ENCODE measurements around the gene SF3B2. TPM values are rescaled to one million over a fixed set of nuclear protein-coding genes. Genes with fewer than 3 reads are reported as not detected.

SF3B2 gene
- total RNA-seq, 4 donors from 2014 or later, result 92.9 to 186 (median 124) TPM

DNA sequence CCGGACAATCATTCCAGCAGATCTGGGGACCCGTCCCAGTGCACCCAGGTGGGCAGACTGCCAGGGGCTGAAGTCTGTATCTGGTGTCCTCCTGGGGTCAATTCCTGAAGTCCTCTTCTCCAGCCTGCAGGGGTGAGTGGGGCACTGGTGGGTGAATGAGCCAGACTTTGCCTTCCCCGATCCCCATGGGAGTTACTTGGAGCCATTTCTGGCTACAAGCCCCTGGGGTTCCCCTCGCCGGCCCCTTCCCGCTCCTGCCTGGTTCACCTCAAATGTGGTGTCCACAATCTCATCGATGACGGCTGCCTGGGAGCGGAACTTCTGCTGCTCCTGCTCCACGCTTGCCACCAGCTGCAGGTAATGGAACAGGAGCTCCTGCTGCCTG, 35.4 kb upstream of the SF3B2 start:
- Histone ChIP-seq H3K27me3 (peaks cover 9 to 13% (median 13%) of the 10 kb centered on the region in 3 donors), H3K9me3 (no peaks in the 10 kb centered on the region), H3K27ac (peak overlapping the region in 1 of 4 donors; percentile 69), H3K4me1 (peaks cover 9 to 15% of the 10 kb centered on the region in 2 donors), H3K36me3 (no peaks in the 10 kb centered on the region), H3K4me3 (no peak overlapping the region)
- intact Hi-C loops (cut with DNase I; ENCODE audit: low total_unique reads), result no loop called here
- ATAC-seq, result no peak
- in situ Hi-C loops (cut with MboI; ENCODE audit: low sequenced_read_pairs in 4 of 4), result no loop called here
- TF ChIP-seq POLR2A (IDR thresholded peaks at IDR 0.05), result no peak
- TF ChIP-seq, protein P1, sequence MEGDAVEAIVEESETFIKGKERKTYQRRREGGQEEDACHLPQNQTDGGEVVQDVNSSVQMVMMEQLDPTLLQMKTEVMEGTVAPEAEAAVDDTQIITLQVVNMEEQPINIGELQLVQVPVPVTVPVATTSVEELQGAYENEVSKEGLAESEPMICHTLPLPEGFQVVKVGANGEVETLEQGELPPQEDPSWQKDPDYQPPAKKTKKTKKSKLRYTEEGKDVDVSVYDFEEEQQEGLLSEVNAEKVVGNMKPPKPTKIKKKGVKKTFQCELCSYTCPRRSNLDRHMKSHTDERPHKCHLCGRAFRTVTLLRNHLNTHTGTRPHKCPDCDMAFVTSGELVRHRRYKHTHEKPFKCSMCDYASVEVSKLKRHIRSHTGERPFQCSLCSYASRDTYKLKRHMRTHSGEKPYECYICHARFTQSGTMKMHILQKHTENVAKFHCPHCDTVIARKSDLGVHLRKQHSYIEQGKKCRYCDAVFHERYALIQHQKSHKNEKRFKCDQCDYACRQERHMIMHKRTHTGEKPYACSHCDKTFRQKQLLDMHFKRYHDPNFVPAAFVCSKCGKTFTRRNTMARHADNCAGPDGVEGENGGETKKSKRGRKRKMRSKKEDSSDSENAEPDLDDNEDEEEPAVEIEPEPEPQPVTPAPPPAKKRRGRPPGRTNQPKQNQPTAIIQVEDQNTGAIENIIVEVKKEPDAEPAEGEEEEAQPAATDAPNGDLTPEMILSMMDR (IDR thresholded peaks at IDR 0.05 in 4 of 5, conservative IDR thresholded peaks at IDR 0.05 in 1 of 5), result no peak
- no peak for DNase-seq

DNA sequence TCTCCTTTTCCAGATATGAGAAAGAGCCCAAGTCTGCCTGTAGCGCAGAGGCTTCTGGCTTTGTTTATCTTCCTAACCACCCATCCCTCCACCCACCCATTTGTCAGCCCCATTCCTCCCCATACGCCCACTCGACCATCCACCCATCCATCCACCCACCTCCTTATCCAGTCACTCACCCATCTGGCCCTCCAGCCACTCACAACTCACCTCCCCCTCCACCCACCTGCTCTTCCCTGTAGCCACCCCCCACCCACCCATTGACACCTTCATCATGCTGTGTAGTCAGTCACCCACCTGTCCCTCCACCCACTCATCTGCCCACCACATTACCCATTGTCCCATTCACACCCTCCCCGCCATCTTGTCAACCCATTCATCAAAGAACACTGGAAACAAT, 34.8 kb upstream of the SF3B2 start:
- DNase-seq (no peak), ATAC-seq (no peak)
- no peaks in the 10 kb centered on the region for H3K36me3 ChIP-seq
- in situ Hi-C loops (cut with MboI; ENCODE audit: low sequenced_read_pairs in 4 of 4) (no loop called here), intact Hi-C loops (cut with DNase I; ENCODE audit: low total_unique reads) (no loop called here)
- peaks cover 7 to 9% (median 8%) of the 10 kb centered on the region in 3 donors for H3K27me3 ChIP-seq
- no peak for TF ChIP-seq POLR2A (IDR thresholded peaks at IDR 0.05)
- TF ChIP-seq, protein P1 (IDR thresholded peaks at IDR 0.05 in 4 of 5, conservative IDR thresholded peaks at IDR 0.05 in 1 of 5), result no peak
- peaks cover 9 to 15% of the 10 kb centered on the region in 2 donors for H3K4me1 ChIP-seq
- H3K27ac ChIP-seq, result no peak overlapping the region
- no peaks in the 10 kb centered on the region for H3K9me3 ChIP-seq
- no peak overlapping the region for H3K4me3 ChIP-seq

DNA sequence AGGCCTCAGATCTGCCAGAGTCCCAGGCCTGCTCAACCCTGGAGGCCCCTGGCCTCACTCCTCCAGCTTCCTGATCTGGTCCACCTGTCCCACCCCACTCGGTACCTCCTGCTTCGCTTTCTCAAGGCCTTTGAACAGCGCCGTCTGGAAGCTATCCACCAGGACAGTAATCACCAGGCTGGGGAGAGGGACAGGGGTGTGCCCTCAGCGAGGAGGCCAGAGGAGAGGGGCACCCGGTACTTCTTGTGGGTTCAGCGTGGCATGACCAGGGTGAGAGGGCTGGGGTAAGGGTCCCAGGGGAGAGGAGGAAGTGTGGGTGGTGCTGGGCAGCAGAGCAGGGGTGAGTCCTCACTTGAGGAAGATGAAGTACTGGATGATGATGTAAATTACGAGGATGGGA, 32.0 kb upstream of the SF3B2 start:
- intact Hi-C loops (cut with DNase I; ENCODE audit: low total_unique reads), result no loop called here
- Histone ChIP-seq H3K27me3 (no peaks in the 10 kb centered on the region), H3K27ac (no peak overlapping the region), H3K9me3 (no peaks in the 10 kb centered on the region), H3K36me3 (no peaks in the 10 kb centered on the region), H3K4me3 (no peak overlapping the region), H3K4me1 (peaks cover 9% of the 10 kb centered on the region in 2 donors)
- ATAC-seq, result no peak
- no peak for TF ChIP-seq POLR2A (IDR thresholded peaks at IDR 0.05)
- TF ChIP-seq, protein P1 (IDR thresholded peaks at IDR 0.05 in 4 of 5, conservative IDR thresholded peaks at IDR 0.05 in 1 of 5), result no peak
- in situ Hi-C loops (cut with MboI; ENCODE audit: low sequenced_read_pairs in 4 of 4), result no loop called here
- no peak for DNase-seq

DNA sequence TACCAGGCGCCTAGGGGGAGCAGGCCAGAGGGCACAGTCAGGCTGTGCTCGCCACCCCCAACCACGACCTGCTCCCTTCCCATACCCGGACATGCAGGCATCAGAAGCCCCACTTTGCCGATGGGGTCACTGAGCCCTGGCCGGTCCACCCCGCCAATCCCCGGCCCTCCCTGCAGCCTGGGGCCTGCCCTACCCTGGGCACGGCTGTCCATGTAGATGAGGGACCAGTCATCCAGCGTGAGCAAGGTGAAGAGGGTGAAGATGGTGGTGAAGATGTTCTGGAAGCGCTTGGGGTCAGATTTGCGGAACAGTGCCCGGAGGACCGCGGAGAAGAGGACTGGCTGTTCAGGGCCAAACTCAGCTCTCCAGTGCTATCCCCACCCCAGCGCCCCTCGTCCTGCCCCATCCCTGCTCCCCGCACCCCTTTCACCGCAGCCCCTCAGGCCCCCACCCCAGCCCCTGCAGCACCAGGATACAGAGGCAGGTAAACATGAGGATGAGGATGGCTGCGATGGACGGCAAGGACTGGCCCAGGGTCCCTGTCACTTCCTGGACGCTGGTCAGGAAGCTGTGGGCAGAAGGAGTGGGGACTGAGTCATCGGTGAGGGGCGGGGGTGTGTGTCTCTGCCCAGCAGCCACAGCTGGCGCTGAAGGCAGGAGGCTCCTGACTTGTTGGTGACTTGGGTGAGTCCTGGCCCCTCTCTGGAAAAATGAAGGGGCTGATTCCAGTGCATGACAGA, 31.4 kb upstream of the SF3B2 start:
- Histone ChIP-seq H3K4me3 (no peak overlapping the region), H3K9me3 (no peaks in the 10 kb centered on the region), H3K4me1 (peaks cover 3 to 4% of the 10 kb centered on the region in 2 donors), H3K27ac (no peak overlapping the region), H3K27me3 (no peaks in the 10 kb centered on the region), H3K36me3 (no peaks in the 10 kb centered on the region)
- intact Hi-C loops (cut with DNase I; ENCODE audit: low total_unique reads), result no loop called here
- DNase-seq, result no peak
- ATAC-seq, result no peak
- no peak for TF ChIP-seq POLR2A (IDR thresholded peaks at IDR 0.05)
- TF ChIP-seq, protein P1 (IDR thresholded peaks at IDR 0.05 in 4 of 5, conservative IDR thresholded peaks at IDR 0.05 in 1 of 5), result no peak
- in situ Hi-C loops (cut with MboI; ENCODE audit: low sequenced_read_pairs in 4 of 4), result no loop called here
